Dendritic cell treated with granulocyte-macrophage colony-stimulating factor and Interleukin-4, amounts not matched to agents 40 ng/mL and 50 ng/mL, for 4 days (primary cell): Measurements from ENCODE around the gene PRSS22.

ENCODE experiments used
- H3K27ac Mint-ChIP-seq: one replicate; pipeline ENCODE4 v1.8.0; 2022; ENCODE audit warnings: mild to moderate bottlenecking, mixed read lengths
- H3K27me3 Mint-ChIP-seq: one replicate; pipeline ENCODE4 v1.8.0; 2022; ENCODE audit warnings: mild to moderate bottlenecking, mixed read lengths
- H3K36me3 Mint-ChIP-seq: one replicate; pipeline ENCODE4 v1.8.0; 2022; ENCODE audit warnings: low read depth, mixed read lengths
- H3K4me1 Mint-ChIP-seq: one replicate; pipeline ENCODE4 v1.8.0; 2022; ENCODE audit warnings: low read depth, mixed read lengths
- H3K4me3 Mint-ChIP-seq: one replicate; pipeline ENCODE4 v1.8.0; 2022; ENCODE audit warnings: mild to moderate bottlenecking, moderate library complexity, mixed read lengths
- H3K9me3 Mint-ChIP-seq: one replicate; pipeline ENCODE4 v1.8.0; 2022; ENCODE audit warnings: mixed read lengths
- intact Hi-C: fragments of 100-400 bp; cut with micrococcal nuclease; formaldehyde crosslinking; loops from one replicate; pipeline ENCODE4 v1.15.0; 2022

PRSS22 gene

GRCh38 chr16:2867661-2867986 is 9.7 kb upstream of the PRSS22 start:
- Mint-ChIP-seq H3K27me3 (peaks cover 2% of the 10 kb centered on the region), H3K4me3 (peak overlapping the region; percentile 95), H3K4me1 (no peaks in the 10 kb centered on the region), H3K9me3 (no peaks in the 10 kb centered on the region), H3K27ac (peak overlapping the region; percentile 92), H3K36me3 (no peaks in the 10 kb centered on the region)
- intact Hi-C loops, result no loop called here

GRCh38 chr16:2866431-2866830 is 8.5 kb upstream of the PRSS22 start:
- intact Hi-C loops, result no loop called here
- H3K4me3 Mint-ChIP-seq, result no peak overlapping the region
- no peaks in the 10 kb centered on the region for H3K36me3 Mint-ChIP-seq
- H3K4me1 Mint-ChIP-seq, result no peaks in the 10 kb centered on the region
- peaks cover under 1% of the 10 kb centered on the region for H3K9me3 Mint-ChIP-seq
- H3K27me3 Mint-ChIP-seq, result peaks cover 2% of the 10 kb centered on the region
- no peak overlapping the region for H3K27ac Mint-ChIP-seq

GRCh38 chr16:2865651-2866050 is 7.7 kb upstream of the PRSS22 start:
- H3K4me3 Mint-ChIP-seq, result no peak overlapping the region
- no peaks in the 10 kb centered on the region for H3K36me3 Mint-ChIP-seq
- H3K9me3 Mint-ChIP-seq, result peaks cover 7% of the 10 kb centered on the region
- peaks cover 6% of the 10 kb centered on the region for H3K27me3 Mint-ChIP-seq
- H3K4me1 Mint-ChIP-seq, result peaks cover 2% of the 10 kb centered on the region
- H3K27ac Mint-ChIP-seq, result no peak overlapping the region
- intact Hi-C loops, result no loop called here

- H3K27ac Mint-ChIP-seq, result no peak overlapping the region
- H3K4me1 Mint-ChIP-seq, result peaks cover 34% of the 10 kb centered on the region
- H3K27me3 Mint-ChIP-seq, result peaks cover 44% of the 10 kb centered on the region
- no peaks in the 10 kb centered on the region for H3K36me3 Mint-ChIP-seq
- intact Hi-C loops, result no loop called here
- no peak overlapping the region for H3K4me3 Mint-ChIP-seq
- H3K9me3 Mint-ChIP-seq, result peaks cover 12% of the 10 kb centered on the region
Measured at GRCh38 chr16:2860826-2861567, 3.0 kb upstream of the PRSS22 start.

GRCh38 chr16:2859686-2860265 is 1.8 kb upstream of the PRSS22 start:
- Mint-ChIP-seq H3K4me1 (peaks cover 41% of the 10 kb centered on the region), H3K4me3 (no peak overlapping the region), H3K9me3 (peaks cover 14% of the 10 kb centered on the region), H3K27me3 (peaks cover 43% of the 10 kb centered on the region), H3K36me3 (no peaks in the 10 kb centered on the region), H3K27ac (no peak overlapping the region)
- intact Hi-C loops, result no loop called here

- H3K36me3 Mint-ChIP-seq, result no peaks in the 10 kb centered on the region
- intact Hi-C loops, result no loop called here
- H3K27me3 Mint-ChIP-seq, result peaks cover 53% of the 10 kb centered on the region
- peaks cover 24% of the 10 kb centered on the region for H3K9me3 Mint-ChIP-seq
- peaks cover 41% of the 10 kb centered on the region for H3K4me1 Mint-ChIP-seq
- no peak overlapping the region for H3K4me3 Mint-ChIP-seq
- no peak overlapping the region for H3K27ac Mint-ChIP-seq
Measured at GRCh38 chr16:2858245-2859025, 465 bp upstream of the PRSS22 start.

- no peak overlapping the region for H3K27ac Mint-ChIP-seq
- H3K36me3 Mint-ChIP-seq, result no peaks in the 10 kb centered on the region
- no peak overlapping the region for H3K4me3 Mint-ChIP-seq
- peaks cover 24% of the 10 kb centered on the region for H3K9me3 Mint-ChIP-seq
- H3K4me1 Mint-ChIP-seq, result peaks cover 41% of the 10 kb centered on the region
- intact Hi-C loops, result no loop called here
- H3K27me3 Mint-ChIP-seq, result peaks cover 66% of the 10 kb centered on the region
Measured at GRCh38 chr16:2856686-2857450, 1.1 kb downstream of the PRSS22 start.

- Mint-ChIP-seq H3K36me3 (no peaks in the 10 kb centered on the region), H3K4me3 (no peak overlapping the region), H3K27me3 (peaks cover 69% of the 10 kb centered on the region), H3K27ac (no peak overlapping the region), H3K9me3 (peaks cover 21% of the 10 kb centered on the region), H3K4me1 (peaks cover 41% of the 10 kb centered on the region)
- intact Hi-C loops, result no loop called here
Measured at GRCh38 chr16:2856061-2856670, 1.8 kb downstream of the PRSS22 start.

GRCh38 chr16:2855536-2855935 is 2.4 kb downstream of the PRSS22 start:
- peaks cover 69% of the 10 kb centered on the region for H3K27me3 Mint-ChIP-seq
- no peaks in the 10 kb centered on the region for H3K36me3 Mint-ChIP-seq
- H3K4me3 Mint-ChIP-seq, result no peak overlapping the region
- H3K4me1 Mint-ChIP-seq, result peaks cover 39% of the 10 kb centered on the region
- no peak overlapping the region for H3K27ac Mint-ChIP-seq
- peaks cover 17% of the 10 kb centered on the region for H3K9me3 Mint-ChIP-seq
- intact Hi-C loops, result no loop called here

- H3K9me3 Mint-ChIP-seq, result peaks cover 12% of the 10 kb centered on the region
- peaks cover 66% of the 10 kb centered on the region for H3K27me3 Mint-ChIP-seq
- no peaks in the 10 kb centered on the region for H3K36me3 Mint-ChIP-seq
- no peak overlapping the region for H3K4me3 Mint-ChIP-seq
- peaks cover 37% of the 10 kb centered on the region for H3K4me1 Mint-ChIP-seq
- no peak overlapping the region for H3K27ac Mint-ChIP-seq
- intact Hi-C loops, result no loop called here
Measured at GRCh38 chr16:2854700-2855309, 3.2 kb downstream of the PRSS22 start.

GRCh38 chr16:2853531-2854073 is 4.4 kb downstream of the PRSS22 start:
- Mint-ChIP-seq H3K27me3 (peaks cover 68% of the 10 kb centered on the region), H3K9me3 (peaks cover 12% of the 10 kb centered on the region), H3K27ac (no peak overlapping the region), H3K36me3 (no peaks in the 10 kb centered on the region), H3K4me1 (peaks cover 42% of the 10 kb centered on the region), H3K4me3 (no peak overlapping the region)
- intact Hi-C loops, result no loop called here

GRCh38 chr16:2852731-2853507 is 5.1 kb downstream of the PRSS22 start:
- peaks cover 64% of the 10 kb centered on the region for H3K27me3 Mint-ChIP-seq

More at GRCh38 chr16:2852731-2853507, 5.1 kb downstream of the PRSS22 start:
- H3K9me3 Mint-ChIP-seq, result peaks cover 12% of the 10 kb centered on the region
- intact Hi-C loops, result no loop called here
- no peak overlapping the region for H3K27ac Mint-ChIP-seq
- no peaks in the 10 kb centered on the region for H3K36me3 Mint-ChIP-seq
- peaks cover 38% of the 10 kb centered on the region for H3K4me1 Mint-ChIP-seq
- H3K4me3 Mint-ChIP-seq, result no peak overlapping the region
